ENCODE results near the gene SPIRE1.

GRCh38 chr18:12431561-12431960 is 226.3 kb downstream of the SPIRE1 start:
- no peak for TF ChIP-seq CTCF (IDR thresholded peaks at IDR 0.05)
- TF ChIP-seq EP300 (IDR thresholded peaks at IDR 0.05): no peak
- TF ChIP-seq POLR2A (IDR thresholded peaks at IDR 0.05): no peak

Data from ovary (tissue), 3 donors.